ENCODE results near the gene SEC23IP. TPM values are rescaled to one million over a fixed set of nuclear protein-coding genes. Genes with fewer than 3 reads are reported as not detected.
"Not testable (repeated sequence)": the region's sequence is repeated elsewhere in the genome, so short reads cannot be mapped to it uniquely, and the experiment has no call there.

Gene SEC23IP
- polyA plus RNA-seq, 4 donors: 7.8 to 42.0 (median 9.8) TPM

GRCh38 chr10:119907695-119908094, 15.2 kb downstream of the SEC23IP start:
- WGBS, 3 donors: 97 to 99% (median 98%) methylated on average over 7 of the region's 7 CpGs

GRCh38 chr10:119908166-119908565, 15.6 kb downstream of the SEC23IP start:
- no peak for FAIRE-seq
- H3K4me1 ChIP-seq (ENCODE audit: control insufficient read depth in 3 of 3, insufficient read depth in 2 of 3, low read depth in 1 of 3, low read length in 2 of 3): no peaks in the 10 kb centered on the region
- H3K27ac ChIP-seq (ENCODE audit: low read depth in 1 of 3, low read length in 2 of 3): no peak overlapping the region
- no peaks in the 10 kb centered on the region for H3K9me3 ChIP-seq (ENCODE audit: control insufficient read depth in 2 of 2, insufficient read depth in 1 of 2, low read depth in 1 of 2, low read length in 1 of 2)
- H3K4me3 ChIP-seq (ENCODE audit: low read depth in 1 of 3, low read length in 3 of 3): no peak overlapping the region
- H3K27me3 ChIP-seq (ENCODE audit: control insufficient read depth in 3 of 3, insufficient read depth in 3 of 3, low read length in 3 of 3): no peaks in the 10 kb centered on the region
- no peak for DNase-seq
- peaks cover 11 to 46% (median 18%) of the 10 kb centered on the region in 3 donors for H3K36me3 ChIP-seq (ENCODE audit: control insufficient read depth in 3 of 3, insufficient read depth in 2 of 3, low read depth in 1 of 3, low read length in 3 of 3)

More at GRCh38 chr10:119907695-119908094, 15.2 kb downstream of the SEC23IP start:
- FAIRE-seq; H3K9me3 ChIP-seq (ENCODE audit: control insufficient read depth in 2 of 2, insufficient read depth in 1 of 2, low read depth in 1 of 2, low read length in 1 of 2); H3K27ac ChIP-seq (ENCODE audit: low read depth in 1 of 3, low read length in 2 of 3); H3K27me3 ChIP-seq (ENCODE audit: control insufficient read depth in 3 of 3, insufficient read depth in 3 of 3, low read length in 3 of 3); H3K4me1 ChIP-seq (ENCODE audit: control insufficient read depth in 3 of 3, insufficient read depth in 2 of 3, low read depth in 1 of 3, low read length in 2 of 3); DNase-seq; H3K4me3 ChIP-seq (ENCODE audit: low read depth in 1 of 3, low read length in 3 of 3): not testable (repeated sequence)
- H3K36me3 ChIP-seq (ENCODE audit: control insufficient read depth in 3 of 3, insufficient read depth in 2 of 3, low read depth in 1 of 3, low read length in 3 of 3): peaks cover 12 to 47% (median 18%) of the 10 kb centered on the region in 3 donors

GRCh38 chr10:119910689-119911088, 18.2 kb downstream of the SEC23IP start:
- no peaks in the 10 kb centered on the region for H3K27me3 ChIP-seq (ENCODE audit: control insufficient read depth in 3 of 3, insufficient read depth in 3 of 3, low read length in 3 of 3)
- WGBS, 3 donors: 97 to 100% (median 99%) methylated on average over 6 of the region's 6 CpGs
- no peaks in the 10 kb centered on the region for H3K4me1 ChIP-seq (ENCODE audit: control insufficient read depth in 3 of 3, insufficient read depth in 2 of 3, low read depth in 1 of 3, low read length in 2 of 3)
- no peak overlapping the region for H3K27ac ChIP-seq (ENCODE audit: low read depth in 1 of 3, low read length in 2 of 3)
- no peak for FAIRE-seq
- H3K4me3 ChIP-seq (ENCODE audit: low read depth in 1 of 3, low read length in 3 of 3): no peak overlapping the region
- DNase-seq: no peak
- H3K36me3 ChIP-seq (ENCODE audit: control insufficient read depth in 3 of 3, insufficient read depth in 2 of 3, low read depth in 1 of 3, low read length in 3 of 3): peaks cover 3 to 48% (median 10%) of the 10 kb centered on the region in 3 donors
- H3K9me3 ChIP-seq (ENCODE audit: control insufficient read depth in 2 of 2, insufficient read depth in 1 of 2, low read depth in 1 of 2, low read length in 1 of 2): no peaks in the 10 kb centered on the region

GRCh38 chr10:119917777-119918176, 25.2 kb downstream of the SEC23IP start:
- 72 to 83% (median 74%) methylated on average over 3 of the region's 3 CpGs for WGBS, 3 donors
- Histone ChIP-seq H3K4me3 (ENCODE audit: low read depth in 1 of 3, low read length in 3 of 3) (no peak overlapping the region), H3K4me1 (ENCODE audit: control insufficient read depth in 3 of 3, insufficient read depth in 2 of 3, low read depth in 1 of 3, low read length in 2 of 3) (no peaks in the 10 kb centered on the region), H3K27ac (ENCODE audit: low read depth in 1 of 3, low read length in 2 of 3) (no peak overlapping the region), H3K27me3 (ENCODE audit: control insufficient read depth in 3 of 3, insufficient read depth in 3 of 3, low read length in 3 of 3) (no peaks in the 10 kb centered on the region), H3K36me3 (ENCODE audit: control insufficient read depth in 3 of 3, insufficient read depth in 2 of 3, low read depth in 1 of 3, low read length in 3 of 3) (peaks cover 13 to 31% (median 18%) of the 10 kb centered on the region in 3 donors), H3K9me3 (ENCODE audit: control insufficient read depth in 2 of 2, insufficient read depth in 1 of 2, low read depth in 1 of 2, low read length in 1 of 2) (no peaks in the 10 kb centered on the region)
- FAIRE-seq (no peak), DNase-seq (no peak)

GRCh38 chr10:119919271-119919670, 26.7 kb downstream of the SEC23IP start:
- Histone ChIP-seq H3K4me1 (ENCODE audit: control insufficient read depth in 3 of 3, insufficient read depth in 2 of 3, low read depth in 1 of 3, low read length in 2 of 3) (no peaks in the 10 kb centered on the region), H3K27me3 (ENCODE audit: control insufficient read depth in 3 of 3, insufficient read depth in 3 of 3, low read length in 3 of 3) (no peaks in the 10 kb centered on the region), H3K36me3 (ENCODE audit: control insufficient read depth in 3 of 3, insufficient read depth in 2 of 3, low read depth in 1 of 3, low read length in 3 of 3) (peaks cover 14 to 24% (median 17%) of the 10 kb centered on the region in 3 donors), H3K4me3 (ENCODE audit: low read depth in 1 of 3, low read length in 3 of 3) (no peak overlapping the region), H3K27ac (ENCODE audit: low read depth in 1 of 3, low read length in 2 of 3) (no peak overlapping the region), H3K9me3 (ENCODE audit: control insufficient read depth in 2 of 2, insufficient read depth in 1 of 2, low read depth in 1 of 2, low read length in 1 of 2) (no peaks in the 10 kb centered on the region)
- FAIRE-seq (no peak), DNase-seq (no peak)
- 94 to 95% (median 95%) methylated on average over 3 of the region's 3 CpGs for WGBS, 3 donors

- 59 to 82% (median 63%) methylated on average over 1 of the region's 1 CpG for WGBS, 3 donors
- no peak for FAIRE-seq
- Histone ChIP-seq H3K4me1 (ENCODE audit: control insufficient read depth in 3 of 3, insufficient read depth in 2 of 3, low read depth in 1 of 3, low read length in 2 of 3) (no peaks in the 10 kb centered on the region), H3K36me3 (ENCODE audit: control insufficient read depth in 3 of 3, insufficient read depth in 2 of 3, low read depth in 1 of 3, low read length in 3 of 3) (peaks cover 17 to 29% (median 18%) of the 10 kb centered on the region in 3 donors), H3K9me3 (ENCODE audit: control insufficient read depth in 2 of 2, insufficient read depth in 1 of 2, low read depth in 1 of 2, low read length in 1 of 2) (no peaks in the 10 kb centered on the region), H3K27me3 (ENCODE audit: control insufficient read depth in 3 of 3, insufficient read depth in 3 of 3, low read length in 3 of 3) (no peaks in the 10 kb centered on the region), H3K4me3 (ENCODE audit: low read depth in 1 of 3, low read length in 3 of 3) (no peak overlapping the region), H3K27ac (ENCODE audit: low read depth in 1 of 3, low read length in 2 of 3) (no peak overlapping the region)
- DNase-seq: no peak
Observed at GRCh38 chr10:119919826-119920225, 27.3 kb downstream of the SEC23IP start.

- no peaks in the 10 kb centered on the region for H3K4me1 ChIP-seq (ENCODE audit: control insufficient read depth in 3 of 3, insufficient read depth in 2 of 3, low read depth in 1 of 3, low read length in 2 of 3)
- H3K36me3 ChIP-seq (ENCODE audit: control insufficient read depth in 3 of 3, insufficient read depth in 2 of 3, low read depth in 1 of 3, low read length in 3 of 3): peaks cover 9 to 25% (median 19%) of the 10 kb centered on the region in 3 donors
- H3K27me3 ChIP-seq (ENCODE audit: control insufficient read depth in 3 of 3, insufficient read depth in 3 of 3, low read length in 3 of 3): no peaks in the 10 kb centered on the region
- DNase-seq (no peak), FAIRE-seq (no peak)
- no peaks in the 10 kb centered on the region for H3K9me3 ChIP-seq (ENCODE audit: control insufficient read depth in 2 of 2, insufficient read depth in 1 of 2, low read depth in 1 of 2, low read length in 1 of 2)
- no peak overlapping the region for H3K27ac ChIP-seq (ENCODE audit: low read depth in 1 of 3, low read length in 2 of 3)
- no peak overlapping the region for H3K4me3 ChIP-seq (ENCODE audit: low read depth in 1 of 3, low read length in 3 of 3)
Observed at GRCh38 chr10:119928411-119928810, 35.9 kb downstream of the SEC23IP start.

- Histone ChIP-seq H3K9me3 (ENCODE audit: control insufficient read depth in 2 of 2, insufficient read depth in 1 of 2, low read depth in 1 of 2, low read length in 1 of 2) (no peaks in the 10 kb centered on the region), H3K4me1 (ENCODE audit: control insufficient read depth in 3 of 3, insufficient read depth in 2 of 3, low read depth in 1 of 3, low read length in 2 of 3) (no peaks in the 10 kb centered on the region), H3K27ac (ENCODE audit: low read depth in 1 of 3, low read length in 2 of 3) (no peak overlapping the region), H3K27me3 (ENCODE audit: control insufficient read depth in 3 of 3, insufficient read depth in 3 of 3, low read length in 3 of 3) (no peaks in the 10 kb centered on the region), H3K36me3 (ENCODE audit: control insufficient read depth in 3 of 3, insufficient read depth in 2 of 3, low read depth in 1 of 3, low read length in 3 of 3) (peaks cover 4 to 24% (median 24%) of the 10 kb centered on the region in 3 donors), H3K4me3 (ENCODE audit: low read depth in 1 of 3, low read length in 3 of 3) (no peak overlapping the region)
- FAIRE-seq (no peak), DNase-seq (no peak)
- WGBS, 3 donors: 69 to 81% (median 79%) methylated on average over 4 of the region's 4 CpGs
Observed at GRCh38 chr10:119931871-119932270, 39.3 kb downstream of the SEC23IP start.

GRCh38 chr10:119932631-119933030, 40.1 kb downstream of the SEC23IP start:
- Histone ChIP-seq H3K27ac (ENCODE audit: low read depth in 1 of 3, low read length in 2 of 3) (peak overlapping the region in 1 of 3 donors; percentile 20), H3K4me3 (ENCODE audit: low read depth in 1 of 3, low read length in 3 of 3) (no peak overlapping the region), H3K36me3 (ENCODE audit: control insufficient read depth in 3 of 3, insufficient read depth in 2 of 3, low read depth in 1 of 3, low read length in 3 of 3) (peaks cover 4 to 22% (median 21%) of the 10 kb centered on the region in 3 donors), H3K4me1 (ENCODE audit: control insufficient read depth in 3 of 3, insufficient read depth in 2 of 3, low read depth in 1 of 3, low read length in 2 of 3) (no peaks in the 10 kb centered on the region), H3K27me3 (ENCODE audit: control insufficient read depth in 3 of 3, insufficient read depth in 3 of 3, low read length in 3 of 3) (no peaks in the 10 kb centered on the region), H3K9me3 (ENCODE audit: control insufficient read depth in 2 of 2, insufficient read depth in 1 of 2, low read depth in 1 of 2, low read length in 1 of 2) (no peaks in the 10 kb centered on the region)
- no peak for FAIRE-seq
- no peak for DNase-seq
- WGBS, 3 donors: 88 to 94% (median 92%) methylated on average over 4 of the region's 4 CpGs
